HTERT RPE-1 (cell line): Measurements from ENCODE around the gene GNG4.
"Not testable (repeated sequence)": the region's sequence is repeated elsewhere in the genome, so short reads cannot be mapped to it uniquely, and the experiment has no call there.

Experiments used
- in situ Hi-C: fragments of 300-500 bp; cut with MboI; formaldehyde crosslinking; loops from 4 replicates; pipeline ENCODE4 v1.14.3; 2020; ENCODE audit warnings: low sequenced_read_pairs

GNG4 gene

DNA sequence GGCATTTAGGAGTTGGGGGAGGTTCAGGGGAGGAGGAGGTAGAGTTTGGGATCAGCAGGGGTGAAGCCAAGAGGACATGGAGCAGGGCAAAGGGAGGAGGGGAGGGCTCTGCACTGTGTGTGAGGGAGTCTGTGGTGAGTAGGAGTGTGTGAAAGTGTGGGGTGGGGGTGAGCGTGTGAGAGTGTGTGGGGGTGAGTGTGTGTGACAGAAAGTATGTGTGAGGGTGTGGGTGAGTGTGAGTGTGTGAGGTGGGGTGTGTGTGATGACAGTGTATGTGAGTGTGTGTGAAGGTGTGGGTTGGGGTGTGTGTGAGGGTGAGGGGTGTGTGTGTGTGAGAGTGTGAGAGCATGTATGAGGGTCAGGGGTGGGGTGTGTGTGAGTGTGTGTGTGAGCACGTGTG, 62.6 kb downstream of the GNG4 start:
- in situ Hi-C loops: no loop called here

DNA sequence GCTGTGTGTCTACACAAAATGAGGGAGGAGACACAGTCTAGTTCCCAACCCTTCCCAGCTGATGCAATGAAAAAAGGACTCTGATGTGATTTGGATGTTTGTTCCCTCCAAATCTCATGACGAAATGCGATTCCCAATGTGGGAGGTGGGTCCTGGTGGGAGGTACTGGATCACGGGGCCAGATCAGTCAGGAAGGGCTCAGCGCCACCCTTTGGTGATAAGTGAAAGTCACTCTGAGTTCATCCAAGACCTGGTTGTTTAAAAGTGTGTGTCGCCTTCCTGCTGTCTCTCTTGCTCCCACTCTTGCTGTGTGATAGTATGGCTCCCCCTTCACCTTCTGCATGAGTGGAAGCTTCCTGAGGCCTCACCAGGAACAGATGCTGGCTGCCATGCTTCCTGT, 63.2 kb downstream of the GNG4 start:
- in situ Hi-C loops: no loop called here

DNA sequence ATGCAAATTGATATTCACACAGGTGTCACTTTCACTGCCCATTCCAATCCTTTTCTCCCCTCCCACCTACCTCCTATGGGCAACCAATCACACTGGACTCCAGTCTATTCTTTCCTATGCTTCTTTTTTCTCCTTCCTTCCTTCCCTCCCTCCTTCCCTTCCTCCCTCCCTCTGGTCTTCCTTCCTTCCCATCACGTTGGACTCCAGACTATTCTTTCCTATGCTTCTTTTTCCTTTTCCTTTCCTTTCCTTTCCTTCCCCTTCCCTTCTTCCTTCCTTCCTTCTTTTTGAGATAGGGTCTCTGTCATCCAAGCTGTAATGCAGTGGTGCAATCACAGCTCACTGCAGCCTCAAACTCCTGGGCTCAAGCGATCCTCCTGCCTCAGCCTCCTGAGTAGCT, 64.6 kb downstream of the GNG4 start:
- in situ Hi-C loops: no loop called here

DNA sequence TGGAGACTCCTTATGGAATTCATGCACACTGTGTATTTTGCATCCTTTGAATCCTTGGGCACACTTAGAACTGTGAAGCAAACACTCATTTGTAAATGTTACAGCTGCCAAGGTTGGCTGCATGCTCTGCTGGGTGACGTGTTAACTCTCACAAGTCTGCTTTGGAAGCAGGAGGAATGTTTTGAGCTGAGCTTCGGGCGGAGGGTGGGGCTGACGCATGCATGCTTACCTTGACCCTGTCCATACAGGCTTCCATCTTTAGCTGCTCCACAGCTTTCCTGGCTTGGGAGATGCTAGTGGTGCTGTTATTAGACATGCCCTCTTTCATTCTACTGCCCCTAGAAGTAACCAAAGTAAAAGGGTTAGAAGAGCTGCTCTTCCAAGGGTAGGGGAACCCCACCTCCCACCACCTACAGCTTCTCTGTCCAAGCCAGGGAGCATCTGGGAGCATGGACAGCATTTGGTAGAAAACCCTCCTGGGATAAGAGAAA, 66.0 kb downstream of the GNG4 start:
- in situ Hi-C loops: no loop called here

DNA sequence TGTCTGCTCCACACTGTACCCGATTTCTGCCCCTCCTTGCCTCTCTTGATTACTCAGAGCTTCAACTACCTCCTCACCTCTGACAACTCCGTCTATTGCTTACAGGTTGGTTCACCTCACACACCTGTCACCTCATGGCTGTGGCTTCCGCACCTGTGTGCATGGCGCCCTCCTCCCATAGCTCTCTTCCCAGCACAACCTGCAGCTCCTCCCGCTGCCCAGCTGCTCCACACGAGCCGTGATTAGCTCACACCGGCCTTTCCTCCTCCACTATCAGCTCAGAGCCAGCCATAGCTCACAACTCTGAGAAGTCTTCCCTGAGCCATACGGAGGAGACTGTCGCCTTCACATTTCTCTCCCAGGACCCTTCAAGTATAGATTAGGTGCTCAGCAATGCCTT, 67.5 kb downstream of the GNG4 start:
- in situ Hi-C loops: no loop called here

DNA sequence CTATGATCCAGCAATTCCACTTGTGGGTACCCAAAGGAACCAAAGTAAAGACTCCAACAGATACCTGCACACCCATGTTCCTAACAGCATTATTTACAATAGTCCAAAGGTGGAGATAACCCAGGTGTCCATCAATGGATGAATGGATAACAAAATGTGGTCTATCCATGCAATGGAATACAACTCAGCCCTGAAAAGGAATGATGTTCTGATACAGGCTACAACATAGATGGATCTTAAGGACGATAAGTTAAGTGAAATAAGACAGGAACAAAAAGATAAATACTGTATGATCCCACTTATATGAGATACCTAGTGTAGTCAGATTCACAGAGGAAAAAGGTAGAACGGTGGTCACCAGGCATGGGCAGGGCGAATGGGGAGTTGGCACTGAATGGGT, 69.7 kb downstream of the GNG4 start:
- in situ Hi-C loops: no loop called here

DNA sequence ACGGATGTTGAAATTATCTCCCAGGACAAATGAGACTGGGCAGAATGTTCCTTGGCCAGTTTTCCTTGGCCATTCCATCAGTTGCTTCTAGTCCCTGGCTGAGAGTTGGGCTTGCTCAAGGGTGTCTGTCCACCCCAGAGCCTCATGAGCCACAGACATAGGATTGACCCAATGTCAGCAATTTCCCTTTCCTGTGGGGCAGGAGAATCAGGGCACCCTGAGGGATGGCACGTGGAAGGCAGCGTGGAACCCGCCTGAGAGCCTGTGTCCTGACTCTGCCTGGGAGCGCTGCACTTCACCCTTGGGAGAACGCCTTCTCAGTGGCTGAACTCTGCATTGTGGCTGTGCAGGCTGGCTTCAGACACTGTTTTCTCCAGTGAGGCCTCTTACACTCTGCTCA, 74.0 kb downstream of the GNG4 start:
- in situ Hi-C loops: no loop called here

DNA sequence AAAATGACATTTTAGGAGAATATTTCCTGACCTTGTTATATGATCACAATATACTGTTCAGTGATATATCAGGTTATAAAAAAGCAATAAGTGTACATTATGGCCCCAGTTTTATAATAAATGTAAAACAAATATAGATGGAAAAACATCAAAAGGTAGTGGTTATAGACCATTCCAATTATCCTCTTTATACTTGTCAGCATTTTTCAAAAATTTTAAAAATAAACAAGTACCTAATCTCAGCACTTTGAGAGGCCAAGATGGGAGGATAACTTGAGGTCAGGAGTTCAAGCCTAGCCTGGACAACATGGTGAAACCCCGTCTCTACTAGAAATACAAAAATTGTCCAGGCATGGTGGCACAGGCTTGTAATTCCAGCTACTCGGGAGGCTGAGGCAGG, 75.7 kb downstream of the GNG4 start:
- in situ Hi-C loops: no loop called here

DNA sequence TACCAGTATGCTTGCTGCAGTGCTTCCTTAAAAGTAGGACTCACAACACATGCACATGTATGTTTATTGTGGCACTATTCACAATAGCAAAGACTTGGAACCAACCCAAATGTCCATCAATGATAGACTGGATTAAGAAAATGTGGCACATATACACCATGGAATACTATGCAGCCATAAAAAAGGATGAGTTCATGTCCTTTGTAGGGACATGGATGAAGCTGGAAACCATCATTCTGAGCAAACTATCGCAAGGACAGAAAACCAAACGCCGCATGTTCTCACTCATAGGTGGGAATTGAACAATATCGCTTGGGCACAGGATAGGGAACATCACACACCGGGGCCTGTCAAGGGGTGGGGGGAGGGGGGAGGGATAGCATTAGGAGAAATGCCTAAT, 76.6 kb downstream of the GNG4 start:
- in situ Hi-C loops: not testable (repeated sequence)

DNA sequence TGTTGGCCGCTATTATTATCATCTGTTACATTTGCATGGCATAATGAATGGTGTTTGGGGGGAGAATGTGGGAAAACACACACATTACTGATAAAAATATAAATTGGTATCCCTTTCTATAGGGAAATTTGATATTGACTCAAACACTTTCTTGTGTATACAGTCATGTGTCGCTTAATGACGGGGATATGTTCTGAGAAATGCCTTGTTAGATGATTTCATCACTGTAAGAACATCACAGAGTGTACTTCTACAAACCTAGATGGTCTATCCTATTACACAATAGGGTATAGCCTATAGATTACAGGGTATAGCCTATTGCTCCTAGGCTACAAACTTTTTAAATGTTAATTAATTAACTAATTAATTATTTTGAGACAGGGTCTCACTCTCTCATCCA, 78.1 kb downstream of the GNG4 start:
- in situ Hi-C loops: no loop called here

DNA sequence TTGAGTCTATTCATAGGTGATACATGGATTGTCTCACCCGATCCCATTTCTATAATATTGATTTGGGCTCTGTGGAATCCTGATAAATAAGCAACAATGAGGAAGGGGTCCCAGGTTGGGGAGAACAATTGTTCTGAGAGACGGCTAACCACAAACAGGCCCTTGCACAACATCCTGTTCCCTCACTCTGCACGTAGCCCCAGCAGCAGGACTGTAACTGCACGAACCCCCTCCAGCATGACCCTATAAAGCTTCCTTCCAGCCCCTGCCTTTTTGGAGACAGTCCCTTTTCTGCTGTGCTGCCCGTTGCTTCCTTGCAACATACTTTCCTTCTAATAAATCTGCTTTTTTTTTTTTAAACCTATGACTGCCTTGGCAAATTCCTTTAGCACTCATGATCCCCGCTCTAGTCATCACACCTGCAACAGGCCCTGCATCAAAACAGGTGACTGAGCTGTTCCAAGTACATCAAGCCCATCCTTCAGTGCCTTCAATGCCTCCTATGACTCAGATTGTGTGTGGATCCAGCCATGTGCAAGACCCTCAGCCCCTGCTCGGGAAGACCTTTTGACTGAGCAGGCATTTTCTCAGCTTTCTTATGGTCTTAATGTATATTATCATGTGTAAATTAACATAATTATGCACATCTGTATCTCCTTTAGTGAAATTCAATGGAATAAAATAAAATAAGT, 81.6 kb downstream of the GNG4 start:
- in situ Hi-C loops: no loop called here

DNA sequence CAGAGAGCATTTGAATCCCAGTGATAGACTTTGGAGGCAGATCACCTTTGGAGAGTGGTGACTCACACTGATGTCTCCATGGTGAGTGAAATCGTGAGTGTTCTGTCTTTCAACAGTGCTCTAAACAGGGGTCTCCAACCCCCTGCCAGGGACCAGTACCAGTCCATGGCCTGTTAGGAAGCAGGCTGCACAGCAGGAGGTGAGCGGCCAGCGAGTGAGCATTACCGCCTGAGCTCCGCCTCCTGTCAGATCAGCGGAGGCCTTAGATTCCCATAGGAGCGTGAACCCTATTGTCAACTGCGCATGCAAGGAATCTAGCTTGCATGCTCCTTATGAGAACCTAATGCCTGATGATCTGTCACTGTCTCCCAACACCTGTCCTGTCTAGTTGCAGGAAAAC, 83.5 kb downstream of the GNG4 start:
- in situ Hi-C loops: no loop called here

DNA sequence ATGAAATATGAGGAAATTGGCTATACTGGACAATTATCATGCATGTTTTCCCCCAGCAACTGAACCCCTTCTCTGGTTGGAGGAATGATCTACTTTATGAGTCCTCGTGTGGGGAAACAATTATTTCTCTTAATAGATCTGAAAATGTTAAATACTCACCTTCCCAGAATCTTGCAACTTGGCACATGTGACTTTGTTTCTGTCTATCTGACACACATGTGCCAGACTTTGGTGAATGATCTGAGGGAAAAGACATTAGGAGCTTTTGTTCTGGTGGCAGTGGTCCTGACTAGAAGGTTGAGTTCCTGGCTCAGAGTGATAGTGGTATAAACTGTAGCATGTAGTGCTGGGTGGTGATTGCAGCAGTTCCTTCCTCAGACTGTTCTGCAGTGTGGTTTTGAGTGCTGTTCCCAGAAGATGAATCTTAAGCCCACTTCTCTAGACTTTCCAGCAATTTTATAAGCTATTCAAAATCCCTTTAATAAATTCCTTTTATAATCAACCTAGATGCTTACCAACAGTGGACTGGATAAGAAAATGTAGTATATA, 86.0 kb downstream of the GNG4 start:
- in situ Hi-C loops: no loop called here

DNA sequence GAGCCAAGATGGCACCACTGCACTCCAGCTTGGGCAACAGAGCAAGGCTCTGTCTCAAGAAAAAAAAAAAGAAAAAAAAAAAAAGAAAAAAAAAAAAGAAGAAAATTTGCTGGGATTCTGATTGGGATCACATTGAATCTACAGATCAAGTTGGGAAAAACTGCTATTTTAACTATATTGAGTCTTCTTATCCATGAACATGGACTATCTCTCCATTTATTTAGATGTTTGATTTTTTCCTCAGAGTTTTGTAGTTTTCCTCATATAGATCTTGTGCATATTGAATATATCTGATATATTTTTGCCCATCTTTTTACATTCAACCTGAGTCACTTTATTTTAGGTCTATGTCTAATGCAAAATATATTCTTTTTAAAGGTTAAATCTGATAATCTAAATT, 87.0 kb downstream of the GNG4 start:
- in situ Hi-C loops: no loop called here

DNA sequence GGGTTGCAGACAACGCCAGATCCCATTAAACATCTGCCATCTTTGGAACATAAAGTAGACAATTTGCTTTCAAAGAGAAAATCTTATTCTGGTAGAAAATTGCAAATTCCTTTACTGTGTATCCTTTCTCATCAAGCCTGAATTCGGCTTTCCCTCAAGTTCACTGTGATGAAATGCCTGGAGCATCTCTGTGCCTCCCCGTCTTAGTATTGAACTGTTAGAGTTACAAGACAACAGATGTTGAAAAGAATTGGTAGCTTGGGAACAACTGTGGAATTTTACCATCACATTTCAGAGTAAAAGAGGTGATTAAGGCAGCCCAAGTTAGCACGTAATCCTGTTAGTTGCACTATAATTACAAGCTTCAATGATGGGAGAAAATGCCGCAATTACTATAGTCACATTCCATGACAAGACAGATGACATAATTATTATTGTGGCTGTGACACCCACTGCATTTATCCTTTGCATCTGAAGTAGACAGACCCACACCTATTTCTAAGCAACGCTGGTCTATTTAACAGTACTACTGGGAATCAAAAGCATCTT, 90.9 kb downstream of the GNG4 start:
- in situ Hi-C loops: no loop called here

DNA sequence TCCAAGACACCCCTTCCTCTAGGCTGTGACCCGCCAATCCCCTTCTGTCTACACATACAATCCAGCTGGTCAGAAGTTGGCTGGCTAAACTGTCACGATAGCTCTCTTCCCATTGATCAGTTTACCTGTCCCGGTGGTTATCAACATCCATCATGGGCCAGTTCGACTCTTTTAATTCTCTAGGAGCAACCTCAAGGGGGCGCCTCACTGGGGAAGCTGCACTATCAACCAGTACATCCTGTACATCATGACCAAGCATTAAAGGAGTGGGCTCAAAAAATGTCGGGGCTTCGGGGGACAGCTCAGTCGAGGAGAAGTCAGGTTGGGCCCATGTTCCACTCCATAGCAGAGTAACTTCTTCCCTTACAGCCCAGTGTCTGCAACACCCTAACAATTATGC, 92.1 kb downstream of the GNG4 start:
- in situ Hi-C loops: no loop called here

DNA sequence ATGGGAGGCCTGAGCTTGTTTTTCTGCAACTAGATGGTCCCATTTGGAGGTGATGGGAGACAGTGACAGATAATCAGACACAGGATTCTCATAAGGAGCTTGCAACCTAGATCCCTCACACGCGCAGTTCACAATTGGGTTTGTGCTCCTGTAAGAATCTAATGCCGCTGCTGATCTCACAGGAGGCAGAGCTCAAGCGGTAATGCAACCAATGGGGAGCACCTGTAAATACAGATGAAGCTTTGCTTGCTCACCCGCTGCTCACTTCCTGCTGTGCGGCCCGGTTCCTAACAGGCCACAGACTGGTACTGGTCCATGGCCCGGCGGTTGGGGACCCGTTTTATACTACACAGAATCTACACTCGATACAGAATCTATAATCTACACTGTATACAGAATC, 92.8 kb downstream of the GNG4 start:
- in situ Hi-C loops: no loop called here

DNA sequence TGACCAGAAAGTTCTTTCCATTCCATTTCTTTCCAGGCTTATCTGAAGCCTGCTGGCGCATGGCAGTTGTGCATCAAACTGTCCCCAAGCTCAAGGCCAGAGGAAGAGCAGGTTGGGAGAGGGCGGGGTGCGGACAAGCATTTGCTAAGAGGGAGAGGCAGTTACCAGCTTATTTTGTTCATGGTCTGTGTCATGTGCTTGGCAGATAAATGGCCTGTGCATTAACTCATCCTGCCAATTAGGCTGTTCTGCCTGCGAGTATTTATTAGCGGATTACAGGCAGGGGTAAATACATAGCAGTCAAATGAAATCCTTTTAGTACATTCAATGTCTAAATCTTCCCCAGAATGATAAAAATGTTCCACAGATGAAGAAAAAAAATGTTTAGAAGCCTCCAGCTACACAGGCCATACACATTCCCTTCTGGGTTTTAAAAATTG, 96.5 kb downstream of the GNG4 start:
- in situ Hi-C loops: no loop called here

DNA sequence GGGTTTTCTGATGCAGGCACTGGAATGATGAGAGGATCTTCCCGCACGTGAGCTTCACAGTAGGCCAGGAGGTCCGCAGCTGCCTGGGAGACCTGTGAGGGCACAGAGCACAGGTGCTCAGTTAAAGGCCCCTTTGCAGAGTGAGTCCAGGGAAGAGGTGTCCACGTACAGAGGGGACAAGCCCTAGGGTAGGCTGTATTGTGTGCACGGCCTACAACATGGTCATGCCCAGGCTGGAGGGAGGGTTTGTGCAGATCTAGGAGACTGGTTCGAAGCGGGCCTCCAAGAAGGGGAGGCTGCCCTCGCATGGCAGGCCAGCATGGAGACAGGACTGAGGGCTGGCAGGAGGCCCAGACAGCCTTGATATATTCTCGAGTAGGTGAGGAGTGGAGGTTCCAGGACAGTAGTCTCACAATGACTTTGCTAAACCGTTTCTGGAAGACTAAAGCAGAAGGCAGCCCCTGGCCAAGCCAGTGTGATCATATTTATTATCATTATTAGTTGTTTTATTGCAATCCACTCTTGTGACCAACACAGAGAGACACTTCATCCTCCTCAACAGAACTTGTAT, 97.4 kb downstream of the GNG4 start:
- in situ Hi-C loops: no loop called here

DNA sequence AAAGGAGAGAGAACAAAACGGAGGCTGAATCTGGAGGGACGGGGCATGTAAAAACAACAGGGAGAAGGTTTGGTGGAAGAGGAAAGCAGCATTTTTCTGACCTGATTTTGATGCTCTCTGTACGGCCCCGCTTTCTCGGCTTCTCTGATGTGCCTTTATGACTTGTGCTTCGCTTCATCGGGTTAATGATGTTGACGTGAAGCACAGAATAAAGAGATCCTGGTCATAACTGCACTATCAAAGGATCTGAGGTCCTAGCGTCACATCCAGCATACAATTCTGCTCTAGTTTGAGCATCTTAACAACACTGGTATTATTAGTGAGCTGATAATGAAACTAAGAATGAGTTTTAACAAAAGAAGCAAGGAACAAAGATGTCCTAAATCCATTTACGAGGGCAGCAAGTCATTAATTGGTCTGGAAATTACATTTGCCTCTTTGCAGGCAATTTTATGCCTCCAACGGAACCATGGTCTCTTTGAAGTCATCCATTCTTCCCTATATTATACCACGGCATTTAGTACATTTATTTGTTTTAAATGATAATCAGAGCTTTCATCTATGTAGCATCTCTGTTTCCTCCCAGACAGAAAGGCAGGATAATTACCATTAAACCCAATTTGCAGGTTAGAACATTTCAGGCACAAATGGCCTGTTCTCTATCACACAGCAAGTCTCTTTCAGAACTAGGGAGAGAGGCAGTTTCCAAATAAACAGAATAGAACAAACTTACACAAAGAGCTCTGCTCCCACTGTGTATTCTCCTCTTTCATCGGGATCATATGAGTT, 100.0 kb downstream of the GNG4 start:
- in situ Hi-C loops: no loop called here

DNA sequence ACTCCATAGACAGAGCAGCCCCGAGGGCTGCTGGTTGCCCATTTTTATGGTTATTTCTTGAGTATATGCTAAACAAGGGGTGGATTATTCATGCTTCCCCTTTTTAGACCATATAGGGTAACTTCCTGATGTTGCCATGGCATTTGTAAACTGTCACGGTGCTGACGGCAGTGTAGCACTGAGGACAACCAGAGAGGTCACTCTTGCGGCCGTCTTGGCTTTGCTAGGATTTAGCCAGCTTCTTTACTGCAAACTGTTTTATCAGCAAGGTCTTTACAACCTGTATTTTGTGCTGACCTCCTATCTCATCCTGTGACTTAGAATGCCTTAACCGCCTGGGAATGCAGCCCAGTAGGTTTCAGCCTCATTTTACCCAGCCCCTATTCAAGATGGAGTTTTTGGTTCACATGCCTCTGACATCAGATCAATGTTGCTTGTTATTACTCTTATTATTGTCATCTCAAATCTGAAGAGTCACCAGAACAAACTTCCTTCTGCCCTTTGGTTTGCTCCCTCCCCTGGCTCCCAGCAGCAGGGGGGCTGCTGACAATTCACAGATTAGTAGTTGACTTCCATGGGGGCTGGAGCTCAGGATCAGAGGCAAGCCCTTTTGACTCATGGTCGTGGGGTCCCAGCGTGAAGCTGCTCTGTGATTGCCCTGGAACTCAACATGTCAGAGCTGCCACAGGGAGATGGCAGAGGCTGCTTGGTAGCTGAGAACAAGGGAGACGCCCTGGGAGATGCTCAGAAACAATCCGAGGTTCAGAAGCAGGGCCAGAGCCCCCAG, 103.0 kb downstream of the GNG4 start:
- in situ Hi-C loops: not testable (repeated sequence)
